Stimulated activated CD4-positive, alpha-beta T cell treated with anti-CD3 and anti-CD28 coated beads, Interleukin-2, amount 100 ng/mL, for 24 hours (primary cell): ENCODE measurements around the gene TFCP2L1.
A peak's percentile ranks its signal among the peaks of the same experiment; 100 is the strongest.
"Not testable (repeated sequence)": the region's sequence is repeated elsewhere in the genome, so short reads cannot be mapped to it uniquely, and the experiment has no call there.

Experiments
- DNase-seq, 2 donors: peaks; one replicate each; pipeline ENCODE4 v3.0.0-alpha.2; 2020

The TFCP2L1 gene, protein sequence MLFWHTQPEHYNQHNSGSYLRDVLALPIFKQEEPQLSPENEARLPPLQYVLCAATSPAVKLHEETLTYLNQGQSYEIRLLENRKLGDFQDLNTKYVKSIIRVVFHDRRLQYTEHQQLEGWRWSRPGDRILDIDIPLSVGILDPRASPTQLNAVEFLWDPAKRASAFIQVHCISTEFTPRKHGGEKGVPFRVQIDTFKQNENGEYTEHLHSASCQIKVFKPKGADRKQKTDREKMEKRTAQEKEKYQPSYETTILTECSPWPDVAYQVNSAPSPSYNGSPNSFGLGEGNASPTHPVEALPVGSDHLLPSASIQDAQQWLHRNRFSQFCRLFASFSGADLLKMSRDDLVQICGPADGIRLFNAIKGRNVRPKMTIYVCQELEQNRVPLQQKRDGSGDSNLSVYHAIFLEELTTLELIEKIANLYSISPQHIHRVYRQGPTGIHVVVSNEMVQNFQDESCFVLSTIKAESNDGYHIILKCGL

GRCh38 chr2:121284463-121285449 is at the start of gene TFCP2L1:
TSS of gene TFCP2L1 (minus strand) at chr2:121285202. CDS start at chr2:121285109, 93 bp downstream.
- peak in 1 of 2 donors; percentile 51 for DNase-seq

GRCh38 chr2:121333834-121334558 is 49.0 kb upstream of the TFCP2L1 start:
- no peak for DNase-seq

- no peak for DNase-seq
Observed at GRCh38 chr2:121333231-121333630, 48.2 kb upstream of the TFCP2L1 start.

DNA sequence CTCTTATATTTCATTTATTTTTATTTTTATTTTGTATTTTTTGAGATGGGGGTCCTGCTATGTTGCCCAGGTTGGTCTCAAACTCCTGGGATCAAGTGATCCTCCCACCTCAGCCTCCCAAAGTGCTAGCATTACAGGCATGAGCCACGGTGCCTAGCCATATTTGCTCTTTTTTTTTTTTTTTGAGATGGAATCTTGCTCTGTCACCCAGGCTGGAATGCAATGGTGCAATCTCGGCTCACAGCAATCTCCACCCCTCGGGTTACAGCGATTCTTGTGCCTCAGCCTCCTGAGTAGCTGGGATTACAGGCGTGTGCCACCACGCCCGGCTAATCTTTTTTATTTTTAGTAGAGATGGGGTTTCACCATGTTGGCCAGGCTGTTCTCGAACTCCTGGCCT is 46.3 kb upstream of the TFCP2L1 start:
- DNase-seq, result not testable (repeated sequence)

- DNase-seq, result no peak
Observed at GRCh38 chr2:121330921-121331320, 45.9 kb upstream of the TFCP2L1 start.

GRCh38 chr2:121329786-121330185 is 44.8 kb upstream of the TFCP2L1 start:
- DNase-seq, result no peak

- no peak for DNase-seq
Observed at GRCh38 chr2:121326628-121327027, 41.6 kb upstream of the TFCP2L1 start.

- no peak for DNase-seq
Observed at GRCh38 chr2:121324601-121325000, 39.6 kb upstream of the TFCP2L1 start.

GRCh38 chr2:121321476-121321875 is 36.5 kb upstream of the TFCP2L1 start:
- no peak for DNase-seq

- DNase-seq, result no peak
Observed at GRCh38 chr2:121319941-121320340, 34.9 kb upstream of the TFCP2L1 start.

GRCh38 chr2:121316986-121317385 is 32.0 kb upstream of the TFCP2L1 start:
- DNase-seq, result no peak

DNA sequence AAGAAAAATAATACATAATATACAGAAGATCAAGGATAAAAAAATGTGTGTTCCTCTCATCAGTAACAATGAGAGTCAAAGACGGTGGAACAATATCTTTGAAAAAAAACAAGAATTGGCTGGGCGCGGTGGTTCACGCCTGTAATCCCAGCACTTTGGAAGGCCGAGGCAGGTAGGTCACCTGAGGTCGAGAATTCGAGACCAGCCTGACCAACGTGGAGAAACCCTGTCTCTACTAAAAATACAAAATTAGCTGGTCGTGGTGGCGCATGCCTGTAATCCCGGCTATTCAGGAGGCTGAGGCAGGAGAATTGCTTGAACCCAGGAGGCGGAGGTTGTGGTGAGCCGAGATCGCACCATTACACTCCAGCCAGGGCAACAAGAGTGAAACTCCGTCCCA is 28.7 kb upstream of the TFCP2L1 start:
- not testable (repeated sequence) for DNase-seq

DNA sequence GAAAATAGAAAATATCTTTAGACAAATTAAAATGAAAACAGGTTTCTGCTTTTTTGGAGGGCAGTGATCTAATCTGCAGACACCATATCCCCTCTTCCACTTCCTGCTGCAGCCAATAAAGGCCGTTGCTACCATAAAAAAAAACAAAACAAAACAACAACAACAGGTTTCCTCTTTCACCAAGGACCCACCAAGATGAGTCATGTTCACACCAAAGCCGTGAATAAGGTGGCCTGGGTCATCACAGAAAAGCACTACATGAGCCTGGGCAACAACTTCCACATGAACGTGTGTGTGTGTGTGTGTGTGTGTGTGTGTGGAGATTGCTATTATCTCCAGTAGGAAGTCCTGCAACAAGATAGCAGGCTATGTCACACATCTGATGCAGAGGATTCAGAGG is 24.8 kb upstream of the TFCP2L1 start:
- DNase-seq, result no peak

- DNase-seq, result no peak
Observed at GRCh38 chr2:121309323-121309722, 24.3 kb upstream of the TFCP2L1 start.

- no peak for DNase-seq
Observed at GRCh38 chr2:121307048-121307447, 22.0 kb upstream of the TFCP2L1 start.

- DNase-seq, result no peak
Observed at GRCh38 chr2:121304941-121305340, 19.9 kb upstream of the TFCP2L1 start.

DNA sequence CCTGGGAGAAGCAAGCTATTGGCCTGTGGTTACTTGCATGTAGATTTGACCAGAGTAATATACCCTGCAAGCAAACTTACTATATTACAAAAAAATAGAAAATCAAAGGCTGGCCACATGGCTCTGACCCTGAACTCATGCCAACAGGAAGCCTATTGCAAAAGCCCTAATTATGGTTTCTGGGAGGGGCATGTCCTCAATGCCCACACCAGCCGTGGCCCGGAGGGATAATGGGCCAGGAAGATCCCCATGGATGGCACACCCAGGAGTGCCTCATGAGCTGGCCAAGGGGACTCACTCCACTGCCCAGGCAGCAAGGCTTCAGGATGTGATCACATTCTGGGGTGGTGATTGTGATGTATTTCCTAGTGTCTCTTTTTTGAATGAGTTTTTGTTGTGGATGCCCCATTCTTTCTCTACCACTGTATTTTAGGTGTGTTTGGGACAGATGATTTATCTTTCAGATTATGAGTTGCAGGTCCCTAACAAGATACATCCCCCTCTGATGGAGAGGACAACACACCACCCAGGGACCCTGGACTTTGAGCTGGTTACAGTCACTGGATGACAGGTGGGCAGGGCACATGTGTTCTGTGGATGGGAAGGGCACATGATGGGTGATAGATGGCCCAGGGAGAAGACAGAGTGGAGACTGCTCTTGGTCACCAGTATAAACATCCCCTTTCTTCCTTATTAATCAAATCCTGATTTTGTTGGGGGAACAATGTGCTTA is 18.7 kb upstream of the TFCP2L1 start:
- DNase-seq, result no peak

- DNase-seq, result not testable (repeated sequence)
Observed at GRCh38 chr2:121301190-121301589, 16.2 kb upstream of the TFCP2L1 start.

DNA sequence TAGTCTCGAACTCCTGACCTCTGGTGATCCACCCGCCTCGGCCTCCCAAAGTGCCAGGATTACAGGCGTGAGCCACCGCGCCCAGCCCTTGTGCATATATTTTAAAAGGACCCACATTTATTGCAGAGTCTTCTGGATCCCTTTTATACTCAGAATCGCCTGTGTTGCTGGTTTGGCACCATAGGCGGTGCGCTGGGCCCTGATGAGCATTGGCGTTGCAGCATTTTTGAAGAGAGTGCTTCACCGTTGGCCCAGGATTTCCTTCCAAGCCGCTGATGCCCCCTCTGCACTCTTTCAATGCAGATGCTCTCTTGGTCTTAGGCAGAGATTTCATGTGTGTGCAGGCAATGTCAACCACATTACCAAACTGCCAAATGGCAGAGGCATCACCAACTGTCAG is 13.5 kb upstream of the TFCP2L1 start:
- DNase-seq, result no peak

DNA sequence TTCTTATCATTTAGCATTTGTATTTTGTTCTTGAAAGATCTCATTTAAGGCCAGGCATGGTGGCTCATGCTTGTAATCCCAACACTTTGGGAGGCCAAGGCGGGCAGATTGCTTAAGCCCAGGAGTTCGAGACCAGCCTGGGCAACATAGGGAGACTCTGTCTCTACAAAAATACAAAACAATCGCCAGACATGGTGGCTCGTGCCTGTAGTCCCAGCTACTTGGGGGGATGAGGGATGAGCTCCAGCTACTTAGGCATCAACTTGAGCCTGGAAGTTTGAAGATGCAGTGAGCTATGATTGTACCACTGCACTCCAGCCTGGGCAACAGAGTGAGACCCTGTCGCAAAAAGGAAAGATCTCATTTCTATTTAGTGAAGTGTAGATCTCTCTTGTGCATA is 12.9 kb upstream of the TFCP2L1 start:
- not testable (repeated sequence) for DNase-seq

GRCh38 chr2:121297217-121297830 is 12.3 kb upstream of the TFCP2L1 start:
- DNase-seq, result no peak
